Measurements from ENCODE around the gene WDFY3. TPM values are rescaled to one million over a fixed set of nuclear protein-coding genes. Genes with fewer than 3 reads are reported as not detected.

The WDFY3 gene
- total RNA-seq, 2 donors from 2014 or later = 0.38 to 1.3 TPM

- no peak overlapping the region for H3K4me3 Mint-ChIP-seq
- no peak overlapping the region for H3K27ac Mint-ChIP-seq
- H3K36me3 Mint-ChIP-seq (ENCODE audit: insufficient read depth in 2 of 2) = no peaks in the 10 kb centered on the region
- no peaks in the 10 kb centered on the region for H3K4me1 Mint-ChIP-seq (ENCODE audit: low read depth)
- H3K27me3 Mint-ChIP-seq (ENCODE audit: low read depth) = no peaks in the 10 kb centered on the region
- ATAC-seq (replicated peaks in 1 of 2) (no peak), DNase-seq (no peak)
- peaks cover 0 to 1% of the 10 kb centered on the region in 2 donors for H3K9me3 Mint-ChIP-seq
Observed at GRCh38 chr4:84887824-84888223, 78.7 kb downstream of the WDFY3 start.

GRCh38 chr4:84879651-84880200 is 86.8 kb downstream of the WDFY3 start:
- Mint-ChIP-seq H3K27ac (no peak overlapping the region), H3K4me3 (no peak overlapping the region), H3K4me1 (ENCODE audit: low read depth) (no peaks in the 10 kb centered on the region), H3K27me3 (ENCODE audit: low read depth) (no peaks in the 10 kb centered on the region), H3K36me3 (ENCODE audit: insufficient read depth in 2 of 2) (no peaks in the 10 kb centered on the region), H3K9me3 (no peaks in the 10 kb centered on the region)
- no peak for DNase-seq
- ATAC-seq (replicated peaks in 1 of 2) = no peak

- Mint-ChIP-seq H3K4me3 (no peak overlapping the region), H3K9me3 (no peaks in the 10 kb centered on the region), H3K27ac (no peak overlapping the region), H3K4me1 (ENCODE audit: low read depth) (no peaks in the 10 kb centered on the region), H3K36me3 (ENCODE audit: insufficient read depth in 2 of 2) (no peaks in the 10 kb centered on the region), H3K27me3 (ENCODE audit: low read depth) (no peaks in the 10 kb centered on the region)
- ATAC-seq (replicated peaks in 1 of 2) (no peak), DNase-seq (no peak)
Observed at GRCh38 chr4:84878546-84878945, 87.9 kb downstream of the WDFY3 start.

- H3K9me3 Mint-ChIP-seq = no peaks in the 10 kb centered on the region
- H3K4me3 Mint-ChIP-seq = no peak overlapping the region
- DNase-seq = no peak
- no peaks in the 10 kb centered on the region for H3K4me1 Mint-ChIP-seq (ENCODE audit: low read depth)
- H3K27me3 Mint-ChIP-seq (ENCODE audit: low read depth) = no peaks in the 10 kb centered on the region
- H3K36me3 Mint-ChIP-seq (ENCODE audit: insufficient read depth in 2 of 2) = no peaks in the 10 kb centered on the region
- ATAC-seq (replicated peaks in 1 of 2) = no peak
- no peak overlapping the region for H3K27ac Mint-ChIP-seq
Observed at GRCh38 chr4:84878090-84878489, 88.4 kb downstream of the WDFY3 start.

- H3K9me3 Mint-ChIP-seq = no peaks in the 10 kb centered on the region
- H3K27ac Mint-ChIP-seq = no peak overlapping the region
- H3K36me3 Mint-ChIP-seq (ENCODE audit: insufficient read depth in 2 of 2) = no peaks in the 10 kb centered on the region
- H3K27me3 Mint-ChIP-seq (ENCODE audit: low read depth) = no peaks in the 10 kb centered on the region
- ATAC-seq (replicated peaks in 1 of 2) (no peak), DNase-seq (no peak)
- H3K4me3 Mint-ChIP-seq = no peak overlapping the region
- H3K4me1 Mint-ChIP-seq (ENCODE audit: low read depth) = no peaks in the 10 kb centered on the region
Observed at GRCh38 chr4:84877051-84877833, 89.2 kb downstream of the WDFY3 start.

GRCh38 chr4:84875636-84876371 is 90.7 kb downstream of the WDFY3 start:
- Mint-ChIP-seq H3K27ac (no peak overlapping the region), H3K9me3 (peaks cover 0 to 2% of the 10 kb centered on the region in 2 donors), H3K36me3 (ENCODE audit: insufficient read depth in 2 of 2) (no peaks in the 10 kb centered on the region), H3K4me1 (ENCODE audit: low read depth) (no peaks in the 10 kb centered on the region), H3K27me3 (ENCODE audit: low read depth) (no peaks in the 10 kb centered on the region), H3K4me3 (no peak overlapping the region)
- DNase-seq = no peak
- ATAC-seq (replicated peaks in 1 of 2) = no peak

GRCh38 chr4:84874619-84875018 is 91.9 kb downstream of the WDFY3 start:
- DNase-seq = no peak
- no peak for ATAC-seq (replicated peaks in 1 of 2)
- Mint-ChIP-seq H3K27me3 (ENCODE audit: low read depth) (no peaks in the 10 kb centered on the region), H3K9me3 (peaks cover 0 to 2% of the 10 kb centered on the region in 2 donors), H3K4me3 (no peak overlapping the region), H3K4me1 (ENCODE audit: low read depth) (no peaks in the 10 kb centered on the region), H3K36me3 (ENCODE audit: insufficient read depth in 2 of 2) (no peaks in the 10 kb centered on the region), H3K27ac (no peak overlapping the region)

GRCh38 chr4:84870398-84871163 is 95.9 kb downstream of the WDFY3 start:
- H3K4me3 Mint-ChIP-seq = no peak overlapping the region
- no peaks in the 10 kb centered on the region for H3K4me1 Mint-ChIP-seq (ENCODE audit: low read depth)
- H3K27ac Mint-ChIP-seq = no peak overlapping the region
- H3K27me3 Mint-ChIP-seq (ENCODE audit: low read depth) = no peaks in the 10 kb centered on the region
- H3K36me3 Mint-ChIP-seq (ENCODE audit: insufficient read depth in 2 of 2) = no peaks in the 10 kb centered on the region
- peaks cover 0 to 2% of the 10 kb centered on the region in 2 donors for H3K9me3 Mint-ChIP-seq
- ATAC-seq (replicated peaks in 1 of 2) = no peak
- no peak for DNase-seq

- no peak for ATAC-seq (replicated peaks in 1 of 2)
- H3K4me3 Mint-ChIP-seq = no peak overlapping the region
- DNase-seq = no peak
- H3K4me1 Mint-ChIP-seq (ENCODE audit: low read depth) = no peaks in the 10 kb centered on the region
- no peaks in the 10 kb centered on the region for H3K36me3 Mint-ChIP-seq (ENCODE audit: insufficient read depth in 2 of 2)
- no peak overlapping the region for H3K27ac Mint-ChIP-seq
- no peaks in the 10 kb centered on the region for H3K27me3 Mint-ChIP-seq (ENCODE audit: low read depth)
- H3K9me3 Mint-ChIP-seq = peaks cover 0 to 2% of the 10 kb centered on the region in 2 donors
Observed at GRCh38 chr4:84866295-84866694, 100.2 kb downstream of the WDFY3 start.

GRCh38 chr4:84865600-84865999 is 100.9 kb downstream of the WDFY3 start:
- H3K4me1 Mint-ChIP-seq (ENCODE audit: low read depth) = no peaks in the 10 kb centered on the region
- H3K27me3 Mint-ChIP-seq (ENCODE audit: low read depth) = no peaks in the 10 kb centered on the region
- no peak overlapping the region for H3K4me3 Mint-ChIP-seq
- no peak for ATAC-seq (replicated peaks in 1 of 2)
- no peaks in the 10 kb centered on the region for H3K36me3 Mint-ChIP-seq (ENCODE audit: insufficient read depth in 2 of 2)
- no peak for DNase-seq
- H3K9me3 Mint-ChIP-seq = no peaks in the 10 kb centered on the region
- H3K27ac Mint-ChIP-seq = no peak overlapping the region

- H3K4me3 Mint-ChIP-seq = no peak overlapping the region
- H3K27me3 Mint-ChIP-seq (ENCODE audit: low read depth) = no peaks in the 10 kb centered on the region
- H3K4me1 Mint-ChIP-seq (ENCODE audit: low read depth) = no peaks in the 10 kb centered on the region
- ATAC-seq (replicated peaks in 1 of 2) = no peak
- DNase-seq = no peak
- H3K36me3 Mint-ChIP-seq (ENCODE audit: insufficient read depth in 2 of 2) = no peaks in the 10 kb centered on the region
- no peak overlapping the region for H3K27ac Mint-ChIP-seq
- H3K9me3 Mint-ChIP-seq = no peaks in the 10 kb centered on the region
Observed at GRCh38 chr4:84862064-84862463, 104.4 kb downstream of the WDFY3 start.

GRCh38 chr4:84857296-84857695 is 109.2 kb downstream of the WDFY3 start:
- H3K36me3 Mint-ChIP-seq (ENCODE audit: insufficient read depth in 2 of 2) = no peaks in the 10 kb centered on the region
- H3K4me3 Mint-ChIP-seq = no peak overlapping the region
- H3K9me3 Mint-ChIP-seq = no peaks in the 10 kb centered on the region
- H3K27ac Mint-ChIP-seq = no peak overlapping the region
- ATAC-seq (replicated peaks in 1 of 2) (no peak), DNase-seq (no peak)
- no peaks in the 10 kb centered on the region for H3K4me1 Mint-ChIP-seq (ENCODE audit: low read depth)
- no peaks in the 10 kb centered on the region for H3K27me3 Mint-ChIP-seq (ENCODE audit: low read depth)

- Mint-ChIP-seq H3K4me3 (no peak overlapping the region), H3K9me3 (no peaks in the 10 kb centered on the region), H3K27me3 (ENCODE audit: low read depth) (no peaks in the 10 kb centered on the region), H3K4me1 (ENCODE audit: low read depth) (no peaks in the 10 kb centered on the region), H3K36me3 (ENCODE audit: insufficient read depth in 2 of 2) (no peaks in the 10 kb centered on the region), H3K27ac (no peak overlapping the region)
- DNase-seq (no peak), ATAC-seq (replicated peaks in 1 of 2) (no peak)
Observed at GRCh38 chr4:84856468-84857049, 109.9 kb downstream of the WDFY3 start.

Measured in activated T-cell treated with anti-CD3 and anti-CD28 coated beads, Interleukin-2, amount 50 U/mL, for 72 hours (primary cell).